Activated T-helper 17 cell treated with anti-CD3 and anti-CD28 coated beads, Interleukin-2, amount 50 U/mL, for 72 hours (primary cell): ENCODE measurements around the gene SLC39A5. TPM values are rescaled to one million over a fixed set of nuclear protein-coding genes. Genes with fewer than 3 reads are reported as not detected.

Source experiments
- ATAC-seq: fragments of 150-1000 bp; cut with Tn5 transposase; replicated peaks from 2 replicates; pipeline ENCODE4 v1.10.0; 2021; ENCODE audit warnings: mild to moderate bottlenecking, moderate library complexity
- H3K27ac Mint-ChIP-seq: one replicate; pipeline ENCODE4 v1.8.0; 2022; ENCODE audit warnings: mixed read lengths
- H3K27me3 Mint-ChIP-seq: one replicate; pipeline ENCODE4 v1.8.0; 2022; ENCODE audit warnings: mixed read lengths
- H3K36me3 Mint-ChIP-seq: one replicate; pipeline ENCODE4 v1.8.0; 2022; ENCODE audit warnings: low read depth, mild to moderate bottlenecking, mixed read lengths
- H3K4me1 Mint-ChIP-seq: one replicate; pipeline ENCODE4 v1.8.0; 2022; ENCODE audit warnings: mixed read lengths
- H3K4me3 Mint-ChIP-seq: one replicate; pipeline ENCODE4 v1.8.0; 2022; ENCODE audit warnings: mild to moderate bottlenecking, mixed read lengths
- H3K9me3 Mint-ChIP-seq: one replicate; pipeline ENCODE4 v1.8.0; 2022; ENCODE audit warnings: mixed read lengths
- total RNA-seq, 2 donors: library from RNA; stranded (reverse); gene quantifications; one replicate each; pipeline ENCODE4 v1.2.3, GENCODE V29; 2022

The SLC39A5 gene
- total RNA-seq, 2 donors from 2014 or later, result 0.41 TPM; not detected in 1

DNA sequence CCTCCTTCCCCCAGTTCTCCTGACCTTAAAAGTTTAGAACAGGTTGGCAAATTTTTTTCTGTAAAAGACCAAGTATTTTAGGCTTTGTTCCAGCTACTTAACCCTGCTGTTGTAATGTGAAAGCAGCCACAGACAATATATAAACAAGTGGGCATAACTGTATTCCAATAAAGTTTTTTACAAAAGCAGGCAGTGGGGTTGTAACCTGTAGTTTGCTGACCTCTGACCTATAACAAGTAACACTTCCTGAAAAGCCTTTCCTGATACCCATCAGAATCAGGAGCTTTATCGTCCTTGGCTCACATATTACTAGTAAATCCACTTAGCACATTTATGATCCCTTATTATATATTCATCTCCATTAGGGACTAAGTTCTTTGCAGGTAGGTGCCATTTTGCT lies 27.5 kb upstream of the SLC39A5 start:
- Mint-ChIP-seq H3K27ac (peak overlapping the region; percentile 13), H3K9me3 (no peaks in the 10 kb centered on the region), H3K36me3 (peaks cover 34% of the 10 kb centered on the region), H3K27me3 (no peaks in the 10 kb centered on the region), H3K4me1 (peaks cover 9% of the 10 kb centered on the region), H3K4me3 (no peak overlapping the region)
- ATAC-seq, result no peak

DNA sequence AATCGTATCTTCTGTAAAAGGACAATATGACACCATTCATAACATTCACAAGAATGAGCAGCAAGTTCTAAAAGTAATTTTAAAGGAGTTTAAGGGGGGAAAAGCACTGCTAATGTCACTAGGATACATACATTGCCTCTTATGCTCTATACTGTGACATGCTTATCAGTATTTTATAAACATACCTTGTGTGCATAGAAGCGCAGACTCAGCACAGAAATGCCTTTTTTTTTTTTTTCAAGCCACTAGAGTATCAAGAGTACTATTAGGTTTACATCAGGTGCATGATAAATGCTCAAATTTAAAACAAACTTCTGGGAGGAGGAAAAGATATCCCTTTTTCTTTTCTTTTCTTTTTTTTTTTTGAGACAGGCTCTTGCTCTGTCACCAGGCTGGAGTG lies 27.0 kb upstream of the SLC39A5 start:
- ATAC-seq, result no peak
- no peaks in the 10 kb centered on the region for H3K9me3 Mint-ChIP-seq
- peaks cover 39% of the 10 kb centered on the region for H3K36me3 Mint-ChIP-seq
- peaks cover 9% of the 10 kb centered on the region for H3K4me1 Mint-ChIP-seq
- no peak overlapping the region for H3K4me3 Mint-ChIP-seq
- H3K27me3 Mint-ChIP-seq, result no peaks in the 10 kb centered on the region
- peak overlapping the region; percentile 13 for H3K27ac Mint-ChIP-seq

DNA sequence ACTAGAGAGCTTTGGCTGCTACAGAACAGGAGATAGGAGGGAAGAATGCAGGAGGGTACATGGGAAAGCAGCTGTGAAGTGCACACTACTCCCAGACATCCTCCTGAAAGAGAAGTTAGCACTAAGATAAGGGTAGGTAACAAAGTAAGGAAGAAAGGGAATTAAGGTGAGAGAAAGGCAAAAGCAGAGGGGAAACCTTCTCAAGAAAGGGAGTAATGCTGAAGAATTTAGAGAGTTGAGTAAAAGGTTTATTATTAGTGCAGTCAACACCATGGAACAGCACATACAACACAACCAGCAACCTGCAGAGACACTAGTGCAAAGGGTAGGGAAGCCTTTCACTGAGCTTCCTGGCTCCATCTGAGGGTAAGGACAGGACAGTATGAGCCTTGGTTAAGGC lies 25.6 kb upstream of the SLC39A5 start:
- Mint-ChIP-seq H3K9me3 (no peaks in the 10 kb centered on the region), H3K27ac (peak overlapping the region; percentile 3), H3K4me1 (peaks cover 9% of the 10 kb centered on the region), H3K27me3 (no peaks in the 10 kb centered on the region), H3K36me3 (peaks cover 53% of the 10 kb centered on the region), H3K4me3 (no peak overlapping the region)
- no peak for ATAC-seq

DNA sequence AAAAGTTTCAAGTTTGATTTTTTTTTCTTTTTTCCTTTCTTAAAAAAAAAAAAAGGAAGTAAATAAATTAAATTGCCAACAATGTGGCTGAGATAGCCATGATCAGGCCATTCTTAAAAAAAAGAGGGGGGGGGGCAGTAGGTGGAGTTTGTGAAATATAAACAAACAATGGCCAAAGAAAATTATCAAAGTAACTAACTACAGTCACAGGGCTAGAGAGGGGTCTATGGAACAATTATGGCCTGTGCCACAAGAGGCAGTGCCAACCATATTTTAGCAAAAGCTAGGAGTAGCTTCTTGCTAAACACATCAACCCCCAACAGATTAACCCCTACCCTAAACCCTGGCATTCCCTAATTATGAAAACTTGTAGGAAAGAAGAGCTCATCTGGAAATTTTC lies 24.4 kb upstream of the SLC39A5 start:
- peaks cover 9% of the 10 kb centered on the region for H3K4me1 Mint-ChIP-seq
- no peak overlapping the region for H3K4me3 Mint-ChIP-seq
- no peaks in the 10 kb centered on the region for H3K9me3 Mint-ChIP-seq
- H3K27me3 Mint-ChIP-seq, result no peaks in the 10 kb centered on the region
- ATAC-seq, result no peak
- H3K36me3 Mint-ChIP-seq, result peaks cover 65% of the 10 kb centered on the region
- H3K27ac Mint-ChIP-seq, result no peak overlapping the region

DNA sequence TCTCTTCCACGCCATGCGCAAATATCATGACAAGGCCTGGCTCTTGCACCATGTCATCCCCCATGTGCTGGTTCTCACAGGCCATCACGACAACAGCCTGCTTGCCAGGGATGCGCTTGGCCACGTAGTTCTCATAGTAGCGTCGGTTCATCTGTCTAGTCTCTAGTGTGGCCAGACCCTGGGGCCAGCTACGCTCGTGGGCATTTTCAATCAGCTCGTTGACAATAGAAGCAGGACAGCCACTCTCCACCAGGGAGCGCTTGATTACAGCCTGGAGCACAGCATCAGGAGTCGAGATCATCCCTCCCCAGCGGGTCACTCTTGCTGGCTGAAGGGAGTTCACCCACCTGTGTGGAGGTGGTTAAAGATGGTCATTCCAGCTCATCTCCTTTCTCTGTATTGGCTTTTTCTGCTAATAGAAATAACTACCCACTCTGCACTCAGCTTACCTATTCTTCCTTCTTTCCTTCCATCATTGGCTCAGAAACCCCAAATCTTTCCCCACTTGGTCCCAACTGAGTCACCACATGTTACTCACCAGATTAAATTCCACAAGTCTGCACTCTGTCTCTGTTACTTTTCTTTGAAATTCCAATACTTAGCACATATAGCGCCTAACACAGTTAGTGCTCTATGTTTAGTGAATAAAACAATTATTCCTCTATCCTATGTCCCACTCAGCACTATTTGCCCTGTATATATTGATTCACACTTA lies 23.2 kb upstream of the SLC39A5 start:
- Mint-ChIP-seq H3K36me3 (peaks cover 77% of the 10 kb centered on the region), H3K27me3 (no peaks in the 10 kb centered on the region), H3K4me1 (peaks cover 9% of the 10 kb centered on the region), H3K9me3 (no peaks in the 10 kb centered on the region), H3K4me3 (no peak overlapping the region), H3K27ac (peak overlapping the region; percentile 31)
- ATAC-seq, result peak; percentile 70

DNA sequence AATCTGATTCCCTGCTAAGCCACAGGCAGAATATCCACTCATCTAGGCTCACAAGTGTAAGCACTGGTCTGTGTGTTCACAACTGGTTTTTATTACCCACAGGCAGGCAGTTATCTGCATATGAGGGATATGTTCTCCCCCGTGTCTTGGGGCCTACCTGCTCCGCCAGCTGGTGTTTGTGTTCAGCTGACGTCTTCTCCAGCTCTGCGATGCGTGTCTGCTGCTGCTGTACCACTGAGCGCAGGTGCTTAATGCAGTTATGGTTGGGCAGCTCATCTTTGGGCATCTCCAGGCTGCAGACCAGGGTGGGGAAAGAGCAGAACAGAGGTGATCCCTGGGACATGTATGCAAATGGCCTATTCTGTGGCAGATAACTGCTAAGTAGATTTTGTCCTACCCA lies 21.8 kb upstream of the SLC39A5 start:
- Mint-ChIP-seq H3K9me3 (no peaks in the 10 kb centered on the region), H3K27me3 (no peaks in the 10 kb centered on the region), H3K27ac (no peak overlapping the region), H3K4me3 (no peak overlapping the region), H3K36me3 (peaks cover 91% of the 10 kb centered on the region), H3K4me1 (peaks cover 9% of the 10 kb centered on the region)
- no peak for ATAC-seq

DNA sequence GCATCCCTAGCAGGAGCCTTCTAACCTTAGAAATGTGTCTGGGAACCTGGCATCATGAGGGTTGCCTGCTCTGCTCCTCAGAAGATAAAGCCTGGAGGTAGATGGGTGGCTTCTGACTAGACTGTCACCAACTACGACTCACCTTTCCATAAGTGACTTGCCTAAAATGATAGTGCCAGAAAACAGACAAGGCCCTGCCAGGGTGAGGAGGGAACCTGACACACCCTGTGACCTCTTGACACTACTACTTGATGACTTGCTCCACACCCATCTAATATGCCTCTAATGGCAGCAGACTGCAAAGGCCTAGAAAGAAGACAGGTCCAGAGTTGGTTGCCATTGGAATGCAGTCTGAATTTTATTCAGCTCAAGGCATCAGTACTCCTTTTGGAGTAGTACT lies 17.5 kb upstream of the SLC39A5 start:
- H3K27me3 Mint-ChIP-seq, result no peaks in the 10 kb centered on the region
- peak overlapping the region; percentile 68 for H3K27ac Mint-ChIP-seq
- no peaks in the 10 kb centered on the region for H3K9me3 Mint-ChIP-seq
- peak; percentile 96 for ATAC-seq
- H3K36me3 Mint-ChIP-seq, result peaks cover 96% of the 10 kb centered on the region
- H3K4me3 Mint-ChIP-seq, result no peak overlapping the region
- H3K4me1 Mint-ChIP-seq, result peaks cover 5% of the 10 kb centered on the region

DNA sequence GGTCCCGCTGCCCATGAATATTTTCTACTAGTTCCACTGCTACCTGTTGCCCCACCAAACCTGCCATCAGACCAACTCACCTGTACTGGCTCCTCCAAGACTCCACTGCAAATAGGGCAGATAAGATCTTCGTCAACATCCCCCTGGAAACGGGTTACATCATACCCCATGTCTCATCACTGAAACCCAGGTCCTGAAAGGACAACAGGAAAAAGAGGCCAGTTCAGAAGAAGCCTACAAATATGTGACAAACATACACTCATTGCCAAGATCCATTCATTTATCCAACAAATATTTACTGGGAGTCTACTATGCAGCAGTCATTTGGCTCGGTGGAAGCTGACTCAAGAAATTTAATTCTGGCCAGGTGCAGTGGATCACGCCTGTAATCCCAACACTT lies 16.0 kb upstream of the SLC39A5 start:
- H3K4me3 Mint-ChIP-seq, result no peak overlapping the region
- ATAC-seq, result no peak
- H3K9me3 Mint-ChIP-seq, result no peaks in the 10 kb centered on the region
- peaks cover 81% of the 10 kb centered on the region for H3K36me3 Mint-ChIP-seq
- H3K27me3 Mint-ChIP-seq, result no peaks in the 10 kb centered on the region
- H3K4me1 Mint-ChIP-seq, result peaks cover 5% of the 10 kb centered on the region
- no peak overlapping the region for H3K27ac Mint-ChIP-seq

DNA sequence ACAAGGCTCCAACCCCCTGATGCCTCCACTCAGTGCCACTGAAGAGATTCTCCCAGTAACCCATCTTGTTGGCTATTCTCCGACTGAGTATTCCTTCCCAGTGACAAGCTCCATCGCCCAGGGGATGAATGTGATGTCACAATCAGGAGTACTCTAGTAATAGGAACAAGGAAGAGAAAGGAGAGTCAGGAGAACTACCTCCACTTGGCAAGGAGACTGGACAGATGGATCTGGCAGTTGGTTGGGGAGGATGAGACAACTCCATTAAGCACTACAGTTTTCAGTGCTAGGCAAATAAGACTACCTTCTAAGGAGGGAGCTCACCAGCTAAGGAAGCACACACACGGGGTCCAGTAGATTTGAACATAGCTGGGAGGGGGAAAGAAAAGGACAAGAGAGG lies 13.4 kb upstream of the SLC39A5 start:
- Mint-ChIP-seq H3K36me3 (peaks cover 58% of the 10 kb centered on the region), H3K27ac (peak overlapping the region; percentile 67), H3K4me3 (no peak overlapping the region), H3K27me3 (no peaks in the 10 kb centered on the region), H3K9me3 (no peaks in the 10 kb centered on the region), H3K4me1 (peaks cover 5% of the 10 kb centered on the region)
- no peak for ATAC-seq

DNA sequence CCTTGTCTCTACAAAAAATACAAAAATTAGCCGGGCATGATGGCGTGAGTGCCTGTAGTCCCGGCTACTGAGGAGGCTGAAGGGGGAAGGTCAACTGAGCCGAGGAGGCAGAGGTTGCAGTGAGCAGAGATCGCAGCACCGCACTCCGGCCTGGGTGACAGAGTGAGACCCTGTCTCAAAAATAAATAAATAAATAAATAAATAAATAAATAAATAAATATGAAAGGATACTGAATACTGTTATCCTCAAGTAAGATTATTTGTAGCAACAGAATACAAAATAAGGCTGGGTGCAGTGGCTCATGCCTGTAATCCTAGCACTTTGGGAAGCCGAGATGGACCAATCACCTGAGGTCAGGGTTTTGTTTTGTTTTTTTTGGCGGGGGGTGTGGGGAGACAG lies 10.0 kb upstream of the SLC39A5 start:
- ATAC-seq, result no peak
- Mint-ChIP-seq H3K27ac (no peak overlapping the region), H3K36me3 (peaks cover 36% of the 10 kb centered on the region), H3K9me3 (no peaks in the 10 kb centered on the region), H3K27me3 (no peaks in the 10 kb centered on the region), H3K4me3 (no peak overlapping the region), H3K4me1 (peaks cover 18% of the 10 kb centered on the region)

DNA sequence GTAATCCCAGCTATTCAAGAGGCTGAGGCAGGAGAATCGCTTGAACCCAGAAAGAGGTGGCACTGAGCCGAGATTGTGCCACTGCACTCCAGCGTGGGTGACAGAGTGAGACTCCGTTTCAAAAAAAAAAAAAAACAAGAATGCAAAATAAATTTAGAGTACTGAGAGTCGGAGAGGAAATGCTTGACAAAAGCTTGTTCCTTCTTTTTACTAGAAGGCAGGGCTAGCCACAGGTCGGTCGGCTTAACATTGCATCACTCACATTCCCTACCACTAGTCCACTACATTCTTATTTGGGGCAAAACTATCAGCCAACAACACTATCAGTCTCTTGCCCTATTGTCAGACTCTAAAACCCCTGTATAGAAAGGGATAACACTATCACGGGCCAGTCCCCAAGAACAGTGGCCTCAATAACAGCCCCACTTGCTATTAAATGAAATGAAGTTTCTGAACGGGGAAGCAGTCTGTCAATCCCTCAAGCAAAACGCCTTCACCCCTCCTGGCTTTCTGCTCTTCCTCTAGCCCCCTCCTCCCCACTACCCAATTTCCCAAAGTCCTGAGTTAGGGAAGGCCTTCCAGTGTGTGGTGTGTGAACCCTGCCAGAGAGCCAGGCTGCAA lies 9.1 kb upstream of the SLC39A5 start:
- no peak for ATAC-seq

DNA sequence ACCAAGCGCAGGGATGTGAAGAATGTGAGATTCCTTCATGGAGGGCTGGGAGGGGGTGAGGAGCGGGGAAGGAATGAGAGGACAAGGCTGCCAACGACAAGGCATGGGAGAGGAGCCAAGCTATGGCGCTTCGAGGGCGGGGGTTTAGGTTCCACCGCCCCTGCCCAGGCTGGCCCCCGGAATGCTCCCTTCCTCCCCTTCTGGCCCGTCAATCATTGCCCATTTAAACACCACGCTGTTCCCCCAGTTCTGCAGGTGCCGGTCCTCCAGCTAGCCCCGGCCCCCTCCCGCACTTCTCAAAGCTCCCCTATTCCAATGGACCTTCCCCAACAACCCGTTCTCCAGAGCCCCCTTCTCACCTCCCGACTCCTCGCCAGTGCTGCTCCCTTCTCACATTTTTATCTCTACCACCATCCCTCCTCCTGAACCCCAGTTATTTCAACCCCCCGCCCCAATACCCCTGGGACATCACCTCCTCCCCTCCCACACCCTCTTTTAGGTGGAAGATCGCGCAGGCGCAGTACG lies 8.6 kb upstream of the SLC39A5 start:
- peak overlapping the region; percentile 99 for H3K27ac Mint-ChIP-seq
- peak; percentile 35 for ATAC-seq
- H3K4me3 Mint-ChIP-seq, result peak overlapping the region; percentile 100
- no peaks in the 10 kb centered on the region for H3K9me3 Mint-ChIP-seq
- H3K4me1 Mint-ChIP-seq, result peaks cover 27% of the 10 kb centered on the region
- H3K27me3 Mint-ChIP-seq, result no peaks in the 10 kb centered on the region
- H3K36me3 Mint-ChIP-seq, result peaks cover 36% of the 10 kb centered on the region

More for the DNA sequence above, 9.1 kb upstream of the SLC39A5 start:
- peak overlapping the region; percentile 99 for H3K27ac Mint-ChIP-seq
- no peaks in the 10 kb centered on the region for H3K9me3 Mint-ChIP-seq
- H3K4me1 Mint-ChIP-seq, result peaks cover 27% of the 10 kb centered on the region
- peaks cover 36% of the 10 kb centered on the region for H3K36me3 Mint-ChIP-seq
- H3K4me3 Mint-ChIP-seq, result peak overlapping the region; percentile 100
- no peaks in the 10 kb centered on the region for H3K27me3 Mint-ChIP-seq

DNA sequence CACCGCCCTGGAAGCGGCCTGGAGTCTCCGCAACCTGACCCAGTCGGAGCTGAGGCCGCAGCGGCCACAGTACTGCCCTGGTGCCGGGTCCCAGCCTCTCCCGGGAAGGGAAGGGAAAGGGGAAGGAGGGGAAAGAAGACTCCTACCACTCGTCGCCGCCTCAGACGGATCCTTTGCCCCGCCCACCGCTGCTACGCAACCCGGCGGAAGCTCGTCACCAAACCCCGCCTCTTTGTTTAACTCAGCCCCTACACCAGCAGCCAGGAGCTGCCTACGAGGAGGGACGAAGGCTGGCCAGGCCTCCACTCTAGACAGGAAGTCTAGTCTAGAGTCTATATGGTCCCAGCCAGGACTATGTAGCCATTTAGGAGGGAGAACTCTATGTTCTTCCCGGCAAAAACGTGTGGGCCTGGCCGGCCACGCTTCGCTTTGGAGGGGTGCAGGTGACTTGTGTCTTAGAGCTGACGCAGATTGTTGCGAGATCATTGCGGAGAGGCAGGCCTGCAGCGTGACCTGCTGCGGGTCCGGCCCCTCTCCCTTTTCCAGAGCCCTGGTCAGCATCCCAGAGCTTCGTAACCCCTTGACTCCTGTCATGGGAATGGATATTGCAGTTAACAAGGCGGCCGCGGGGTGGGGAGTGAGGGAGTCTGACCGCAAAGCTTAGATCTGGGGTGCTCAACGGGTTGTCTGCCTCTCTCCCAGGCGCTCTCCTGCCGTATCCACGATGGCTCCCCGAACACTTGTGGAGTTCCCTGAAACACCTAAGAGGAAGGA lies 7.9 kb upstream of the SLC39A5 start, which contains the start of gene RNF41:
RNF41 (minus strand) TSS at position 166 of the 774 bp plus-strand sequence. CDS start 7,875 bp downstream, outside the sequence.
- Mint-ChIP-seq H3K4me3 (peak within 1 kb of the TSS; percentile 100), H3K4me1 (peaks cover 23% of the 10 kb centered on the region), H3K9me3 (no peaks in the 10 kb centered on the region), H3K27me3 (no peaks in the 10 kb centered on the region), H3K36me3 (peaks cover 36% of the 10 kb centered on the region), H3K27ac (peak within 1 kb of the TSS; percentile 99)
- peak; percentile 88 for ATAC-seq

DNA sequence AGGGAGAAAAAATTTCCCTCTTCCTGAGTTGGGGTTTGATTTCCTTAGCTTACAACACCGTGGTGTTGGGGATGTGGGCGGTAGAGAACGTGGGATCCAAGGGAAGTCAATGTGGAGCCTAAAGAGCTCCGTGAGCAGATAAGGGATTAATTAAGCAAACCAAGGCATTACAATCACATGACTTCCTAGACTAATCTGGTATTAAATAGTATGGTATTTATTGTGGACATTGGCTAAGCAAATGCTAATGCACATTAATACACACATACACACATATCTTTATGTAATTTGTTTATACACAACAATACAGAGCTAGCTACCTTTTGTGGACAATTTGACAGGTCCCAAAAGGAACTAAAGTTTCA lies 7.3 kb upstream of the SLC39A5 start:
- peaks cover 42% of the 10 kb centered on the region for H3K36me3 Mint-ChIP-seq
- no peak for ATAC-seq

More for the DNA sequence above, 7.3 kb upstream of the SLC39A5 start:
- Mint-ChIP-seq H3K4me3 (peak overlapping the region; percentile 100), H3K27ac (peak overlapping the region; percentile 99), H3K4me1 (peaks cover 23% of the 10 kb centered on the region), H3K27me3 (no peaks in the 10 kb centered on the region), H3K9me3 (no peaks in the 10 kb centered on the region)
